GM03348 (cell line): Measurements from ENCODE around the gene CSMD2.
"Not testable (repeated sequence)": the region's sequence is repeated elsewhere in the genome, so short reads cannot be mapped to it uniquely, and the experiment has no call there.

Experiments used
- DNase-seq: peaks from one replicate; pipeline ENCODE4 v3.0.0; 2012; ENCODE audit warnings: low spot score

Gene CSMD2

GRCh38 chr1:34164771-34165391 lies at the start of gene CSMD2:
Gene CSMD2 (minus strand): TSS chr1:34165230. CDS start chr1:34165097, 133 bp downstream.
- DNase-seq: peak; percentile 88

DNA sequence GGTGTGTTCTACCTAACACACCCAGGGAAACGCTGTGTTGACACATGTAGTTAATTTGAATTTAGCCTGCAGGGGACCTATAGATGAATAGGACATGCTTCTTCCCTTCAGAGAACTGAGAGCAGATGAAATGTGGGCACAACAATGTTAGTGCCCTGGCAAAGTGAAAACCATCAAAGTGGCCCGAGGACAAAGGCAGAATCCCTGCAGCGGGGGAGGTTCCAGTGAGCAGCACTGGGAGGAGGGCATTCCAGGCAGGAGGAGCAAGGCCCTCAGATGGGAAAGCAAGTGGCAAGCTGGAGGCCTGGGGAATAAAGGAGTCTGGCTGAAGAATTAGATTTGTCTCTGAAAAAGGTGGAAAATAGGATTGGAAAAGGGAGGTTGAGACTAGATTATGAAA lies 48.9 kb upstream of the CSMD2 start:
- no peak for DNase-seq

DNA sequence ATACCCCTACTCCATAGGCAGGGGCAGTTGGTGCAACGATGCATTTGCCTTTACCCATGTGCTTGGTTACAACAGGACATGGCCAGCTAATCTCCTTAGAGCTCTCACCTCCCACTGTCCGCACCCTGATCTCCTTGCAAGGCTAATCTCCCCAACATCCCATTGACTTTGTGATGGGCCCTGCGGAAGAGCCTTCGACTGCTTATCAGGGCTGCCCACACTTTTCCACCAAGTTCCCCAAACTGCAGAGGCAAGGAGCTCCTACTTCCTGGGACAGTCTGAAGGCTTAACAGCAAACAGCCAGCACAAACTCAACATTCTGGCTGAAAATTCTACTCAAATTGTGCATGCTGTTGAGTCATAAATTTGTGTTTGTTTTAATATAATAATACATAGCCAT lies 47.6 kb upstream of the CSMD2 start:
- no peak for DNase-seq

DNA sequence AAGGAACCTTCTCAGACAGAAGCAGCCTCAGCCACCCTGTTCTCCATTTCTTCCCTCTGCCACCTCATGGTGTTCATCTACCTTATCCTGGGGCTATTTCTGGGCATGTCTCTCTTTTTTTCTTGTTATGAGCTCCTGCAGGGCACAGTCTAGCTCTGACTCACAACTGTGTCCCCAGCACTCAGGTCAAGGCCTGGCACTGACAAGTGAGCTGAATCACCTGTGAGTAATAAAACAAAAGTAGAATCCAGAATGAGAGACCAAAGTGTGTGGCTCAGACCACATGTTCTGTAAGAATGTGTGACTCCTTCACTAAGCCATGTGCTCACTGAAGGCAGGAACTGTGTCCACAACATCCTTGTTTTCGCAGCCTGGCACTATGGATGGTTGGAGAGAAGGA lies 34.9 kb upstream of the CSMD2 start:
- DNase-seq: peak; percentile 29

- no peak for DNase-seq
These were observed 27.6 kb upstream of the CSMD2 start for GRCh38 chr1:34192621-34193020.

- DNase-seq: no peak
These were observed 25.7 kb upstream of the CSMD2 start for GRCh38 chr1:34190692-34191091.

DNA sequence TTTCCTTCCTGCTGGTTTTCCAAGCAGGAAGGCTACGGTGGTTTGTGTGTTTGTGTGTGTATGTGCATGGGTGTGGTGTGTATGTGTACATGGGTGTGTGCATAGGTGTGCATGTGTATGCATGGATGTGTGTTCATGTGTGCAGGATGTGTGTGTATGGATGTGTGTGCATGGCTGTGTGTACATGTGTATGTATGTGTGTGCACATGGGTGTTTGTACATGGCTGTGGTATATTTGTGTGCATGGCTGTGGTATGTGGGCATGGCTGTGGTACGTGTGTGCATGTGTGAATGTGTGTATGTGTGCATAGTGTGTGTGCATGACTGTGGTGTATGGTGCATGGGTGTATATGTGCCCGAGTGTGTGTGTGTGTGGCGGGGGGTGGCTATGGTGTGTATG lies 24.0 kb upstream of the CSMD2 start:
- no peak for DNase-seq

- peak; percentile 31 for DNase-seq
These were observed 23.4 kb upstream of the CSMD2 start for GRCh38 chr1:34188418-34188817.

DNA sequence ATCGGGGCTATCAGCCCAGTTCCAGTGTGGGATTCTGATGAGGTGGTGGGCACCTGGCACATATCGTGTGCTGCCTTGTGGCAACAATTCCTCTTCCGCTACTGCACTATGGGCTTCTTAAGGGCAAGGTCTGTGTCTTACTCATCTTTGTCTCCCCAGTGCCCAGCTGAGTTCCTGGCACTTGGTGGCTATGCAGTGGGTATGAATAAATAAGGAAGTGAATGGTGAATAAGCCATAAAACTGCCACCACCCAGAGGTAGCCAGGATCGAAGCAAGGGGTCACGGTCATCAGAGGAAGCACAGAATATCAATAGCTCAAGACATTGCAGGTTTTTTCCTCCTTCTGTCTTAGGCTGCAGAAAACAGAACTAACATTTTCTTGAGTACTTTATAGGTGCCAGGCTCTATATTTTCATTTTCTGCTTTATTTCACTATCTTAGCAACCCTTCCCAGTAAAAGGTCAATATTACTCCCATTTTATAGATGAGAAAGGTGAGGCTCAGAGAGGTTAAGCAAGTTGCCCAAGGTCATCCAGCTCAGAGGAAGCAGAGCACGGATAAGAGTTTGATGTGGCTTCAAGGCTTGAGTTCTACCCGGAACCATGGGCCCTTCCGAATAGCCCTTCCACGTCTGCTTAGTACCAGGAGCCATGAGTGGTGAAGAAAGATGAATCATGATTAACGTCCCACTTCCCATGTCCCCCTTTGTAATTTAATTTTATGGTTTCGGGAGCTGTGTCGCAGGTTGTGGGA lies 21.9 kb upstream of the CSMD2 start:
- DNase-seq: no peak

DNA sequence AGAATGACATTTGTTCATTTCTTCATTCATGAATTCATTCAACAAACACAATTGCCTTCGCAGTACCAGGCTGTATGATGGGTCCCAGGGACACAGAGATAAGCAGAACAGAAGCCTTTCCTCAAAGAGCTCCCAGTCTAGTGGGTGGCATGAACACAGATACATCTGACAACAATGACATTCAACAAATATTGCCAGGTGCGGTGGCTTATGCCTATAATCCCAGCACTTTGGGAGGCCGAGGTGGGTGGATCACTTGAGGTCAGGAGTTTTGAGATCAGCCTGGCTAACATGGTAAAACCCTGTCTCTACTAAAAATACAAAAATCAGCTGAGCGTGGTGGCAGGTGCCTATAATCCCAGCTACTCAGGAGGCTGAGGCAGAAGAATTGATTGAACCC lies 18.4 kb upstream of the CSMD2 start:
- DNase-seq: not testable (repeated sequence)

DNA sequence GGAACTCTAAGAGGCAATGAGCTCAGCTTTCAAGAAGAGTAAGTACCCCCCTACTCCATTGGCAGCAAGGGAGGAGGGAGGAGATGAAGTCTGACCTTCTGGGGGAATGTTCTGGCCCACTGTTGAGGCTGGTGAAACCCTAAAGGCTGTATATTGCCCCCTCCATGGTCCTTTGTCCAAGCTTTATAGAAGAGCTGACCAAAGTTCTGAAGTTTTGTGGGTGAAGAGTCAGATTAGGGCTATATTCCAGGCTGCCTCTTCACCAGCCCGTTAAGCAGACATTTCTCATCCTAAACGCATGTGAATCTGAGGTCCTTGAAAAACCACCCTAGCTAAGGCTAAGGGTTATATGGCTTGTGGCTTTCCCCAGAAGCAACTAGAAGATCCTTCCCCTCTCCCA lies 13.0 kb upstream of the CSMD2 start:
- DNase-seq: no peak

DNA sequence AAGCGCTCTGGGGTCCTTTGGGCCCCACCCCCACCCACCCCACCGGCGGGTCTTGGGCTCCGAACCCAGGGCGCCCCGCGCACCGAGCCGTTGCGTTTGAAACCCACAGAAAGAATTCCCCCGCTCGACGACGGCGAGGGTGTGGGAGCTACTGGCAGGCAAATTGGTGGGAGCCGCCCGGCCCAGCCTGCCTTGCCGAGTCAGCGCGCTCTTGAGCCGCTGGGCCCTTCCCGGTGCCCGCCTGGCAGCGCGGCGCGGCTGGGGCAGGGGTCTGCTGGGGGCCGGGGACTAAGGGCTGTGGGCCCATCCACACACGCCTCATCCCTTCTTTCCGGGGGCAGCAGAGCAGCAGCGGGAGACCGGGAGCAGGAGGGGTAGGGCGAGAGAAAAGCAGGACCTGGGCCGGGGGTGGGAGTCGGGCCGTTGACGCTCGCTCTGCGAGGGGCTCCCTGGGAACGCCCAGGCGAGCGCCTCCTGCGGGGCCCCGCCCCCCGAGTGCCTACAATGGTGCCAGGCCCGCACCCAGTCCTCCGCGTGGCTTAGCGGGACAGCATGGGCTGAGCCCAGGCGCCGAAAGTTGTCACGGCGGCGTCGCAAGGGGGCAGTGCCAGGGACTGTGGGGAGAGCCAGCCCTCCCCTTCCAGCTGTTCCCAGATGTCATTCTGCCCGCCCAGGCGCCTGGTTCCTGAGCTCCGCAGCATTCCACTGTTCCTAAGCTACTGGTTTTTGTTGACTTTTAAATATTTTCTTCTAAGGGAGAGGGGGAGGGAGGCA lies 12.0 kb upstream of the CSMD2 start, which contains the start of gene C1orf94:
C1orf94 (plus strand) TSS at position 78 of the 774 bp plus-strand sequence. CDS start 883 bp downstream, outside the sequence.
- DNase-seq: no peak

GRCh38 chr1:34175744-34176143 lies 10.7 kb upstream of the CSMD2 start:
- no peak for DNase-seq

- no peak for DNase-seq
These were observed 2.4 kb upstream of the CSMD2 start for GRCh38 chr1:34167389-34167788.

GRCh38 chr1:34166625-34167361 lies 1.8 kb upstream of the CSMD2 start:
- peak; percentile 60 for DNase-seq

DNA sequence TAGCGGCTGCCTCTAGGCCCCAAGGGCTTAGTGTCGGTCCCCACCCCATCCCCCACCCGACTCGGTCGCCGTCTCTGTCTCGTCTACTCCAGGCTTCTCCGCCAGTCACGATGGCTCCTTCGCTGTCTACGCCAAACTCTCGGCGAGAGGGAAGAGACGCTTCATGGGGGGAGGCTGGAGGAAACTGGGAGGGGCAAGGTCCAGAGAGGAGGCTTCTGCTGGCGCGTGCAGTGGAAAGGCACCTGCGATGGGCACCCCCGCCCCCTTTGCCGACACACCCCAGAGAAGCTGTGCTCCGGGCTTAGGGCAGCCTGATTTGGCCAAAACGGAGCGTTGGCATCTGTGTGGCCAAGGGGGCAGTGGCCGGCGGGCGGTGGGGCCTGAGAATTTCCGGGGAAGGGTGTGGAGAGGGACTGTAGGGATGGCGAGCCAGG lies 1.2 kb upstream of the CSMD2 start:
- DNase-seq: peak; percentile 42

- DNase-seq: no peak
These were observed 442 bp upstream of the CSMD2 start for GRCh38 chr1:34165422-34165921.

DNA sequence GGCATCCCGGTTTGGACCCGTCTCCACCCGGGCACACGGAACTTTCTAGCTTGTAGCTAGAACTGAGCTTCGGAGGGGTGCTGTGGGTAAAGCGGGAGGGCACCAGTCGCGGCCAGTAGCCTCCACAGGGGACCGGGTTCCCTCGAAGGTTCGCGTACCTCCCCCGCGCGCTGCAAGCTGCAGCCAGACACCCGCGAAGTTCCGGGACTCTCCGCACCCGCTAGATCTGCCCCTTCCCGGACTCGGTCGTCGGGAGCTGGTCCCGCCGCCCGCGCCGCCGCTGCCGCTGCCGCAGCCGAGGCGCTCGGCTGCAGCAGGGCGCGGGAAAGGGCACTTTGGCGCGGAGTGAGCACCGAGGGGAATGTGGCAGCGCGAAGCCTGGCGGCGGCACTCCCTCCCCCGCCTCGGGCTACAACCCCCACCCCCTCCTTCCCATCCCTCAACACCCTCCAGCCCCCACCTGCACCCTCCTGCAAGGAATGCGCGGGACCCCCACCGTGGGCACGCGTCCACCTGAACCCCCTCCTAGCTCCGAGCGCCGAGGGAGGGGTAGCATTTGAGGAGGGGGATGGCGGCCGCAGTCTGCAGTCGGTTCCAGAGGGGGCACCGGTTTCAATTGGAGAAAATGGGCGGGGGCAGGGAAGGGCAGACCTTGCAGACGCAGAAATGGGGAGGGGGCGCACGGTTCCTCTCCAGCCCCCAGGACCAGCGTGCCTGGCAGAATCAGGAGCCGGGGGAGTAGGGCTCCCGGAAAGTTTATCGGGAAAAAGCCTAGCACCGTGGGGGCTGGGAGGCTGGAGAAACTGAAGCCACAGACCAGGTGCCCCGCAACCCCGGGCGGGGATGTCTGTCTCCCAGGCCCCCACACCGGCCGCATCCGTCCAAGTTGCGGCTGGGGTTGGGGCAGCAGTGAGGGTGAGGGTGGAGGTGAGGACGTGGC lies 968 bp downstream of the CSMD2 start:
- DNase-seq: peak; percentile 60

DNA sequence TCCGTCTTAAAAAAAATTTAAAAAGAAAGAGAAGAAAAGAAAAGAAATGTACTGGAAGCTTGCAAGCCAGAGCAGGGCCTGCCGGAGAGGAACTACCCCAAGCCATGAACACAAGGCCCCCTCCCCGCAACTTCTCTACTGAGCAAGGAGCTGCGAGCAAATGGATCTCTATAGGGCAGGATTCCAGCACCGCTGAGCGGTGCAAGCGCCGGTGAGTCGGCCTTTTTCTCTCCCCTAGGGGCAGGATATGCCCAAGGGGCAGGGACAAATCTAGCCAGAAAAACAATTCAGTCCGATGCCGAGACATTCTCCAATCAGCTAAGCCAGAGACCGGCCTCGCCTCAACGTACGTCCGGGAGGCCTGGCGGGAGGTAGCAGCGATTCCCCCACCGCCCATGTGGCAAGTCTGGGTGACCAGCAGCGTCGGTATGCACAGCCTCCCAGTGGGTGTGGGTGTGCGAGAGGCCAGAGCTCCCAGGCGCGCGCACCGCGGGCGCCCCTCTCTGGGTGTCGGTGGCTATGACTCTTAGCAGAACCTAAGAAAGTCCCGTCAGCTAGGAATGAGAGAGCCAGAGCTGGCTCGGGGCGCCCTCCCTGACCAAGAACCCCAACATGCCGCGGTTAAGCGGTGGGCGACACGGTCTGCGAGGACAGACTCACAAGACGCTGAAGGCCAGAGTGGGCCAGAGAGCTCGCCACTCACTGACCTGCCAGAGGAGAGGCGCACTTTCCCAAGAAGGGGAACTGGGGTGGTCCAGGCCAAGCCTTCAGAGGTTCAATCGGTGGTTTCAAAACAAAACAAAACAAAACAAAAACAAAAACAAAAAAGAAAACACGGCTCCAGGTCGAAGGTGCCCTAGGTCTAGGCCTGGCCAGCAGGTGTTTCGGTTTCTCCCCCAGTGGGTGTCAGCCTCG lies 1.9 kb downstream of the CSMD2 start:
- peak; percentile 98 for DNase-seq

DNA sequence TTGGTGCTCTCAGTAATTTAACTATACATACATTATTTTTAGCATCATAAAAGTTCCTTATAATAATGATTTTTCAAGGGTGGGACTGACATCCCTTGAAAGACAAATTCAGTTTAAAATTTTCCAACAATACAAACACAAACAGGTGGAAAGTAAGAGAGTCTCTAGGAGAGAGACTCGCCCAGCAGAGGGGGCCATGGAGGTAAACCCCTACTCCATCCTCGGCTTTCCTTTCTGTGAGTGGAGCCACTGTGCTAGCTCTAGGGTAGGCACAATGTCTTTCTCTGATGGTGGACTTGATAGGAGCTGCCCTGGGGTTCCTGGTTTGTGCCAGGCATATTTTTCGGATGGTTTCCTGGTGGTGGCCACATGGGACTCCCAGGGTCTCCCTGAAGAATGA lies 8.3 kb downstream of the CSMD2 start:
- DNase-seq: no peak
